PC-9 (cell line): ENCODE data around the gene IGLL5. TPM values are rescaled to one million over a fixed set of nuclear protein-coding genes. Genes with fewer than 3 reads are reported as not detected.

Source experiments
- BruUV-seq: library from RNA; stranded (reverse); fragments of 400-500 nt; replicated peaks from 2 replicates; lab custom pipeline; 2021; lab: Mats Ljungman, UMichigan
- CTCF ChIA-PET: fragments of 300-600 bp; sonication (Branson Sonifier 250); formaldehyde crosslinking; loops from one replicate; lab custom pipeline; 2022; ENCODE audit warnings: antibody characterized with exemption; lab: Charles Lee
- POLR2A ChIA-PET: fragments of 300-600 bp; sonication (Branson Sonifier 250); formaldehyde crosslinking; loops from one replicate; lab custom pipeline; 2022; ENCODE audit warnings: antibody characterized with exemption; ENCODE audit not compliant: unreplicated experiment; lab: Charles Lee
- DNase-seq, 2 experiments: peaks; one replicate each; pipeline versions ENCODE4 v3.0.0 to v3.0.0-alpha.2; 2015 to 2022; ENCODE audit warnings: mixed read lengths in 1 of 2
- H2AFZ ChIP-seq: fragments of 200-600 bp; sonication (generic); 2 replicates; pipeline ENCODE4 v1.8.1; 2017; ENCODE audit warnings: antibody characterized with exemption
- H3F3A ChIP-seq: fragments of 200-600 bp; sonication (generic); 2 replicates; pipeline ENCODE4 v1.8.1; 2017; ENCODE audit warnings: antibody characterized with exemption, mild to moderate bottlenecking, low read depth; ENCODE audit not compliant: insufficient read depth
- H3K27ac ChIP-seq: fragments of 200-600 bp; sonication (generic); 2 replicates; pipeline ENCODE4 v1.6.1; 2016; ENCODE audit warnings: mixed run types
- H3K27me3 ChIP-seq: fragments of 200-600 bp; sonication (generic); 2 replicates; pipeline ENCODE4 v1.6.1; 2016; ENCODE audit warnings: low read depth, mixed run types; ENCODE audit not compliant: insufficient read depth
- H3K36me3 ChIP-seq: fragments of 200-600 bp; sonication (generic); 2 replicates; pipeline ENCODE4 v1.6.1; 2016; ENCODE audit warnings: low read depth, mixed run types
- H3K4me1 ChIP-seq: fragments of 200-600 bp; sonication (generic); replicated peaks from 2 replicates; pipeline ENCODE4 v1.6.1; 2016; ENCODE audit warnings: mixed run types; ENCODE audit not compliant: insufficient read depth
- H3K4me2 ChIP-seq: fragments of 200-600 bp; sonication (generic); 2 replicates; pipeline ENCODE4 v1.6.1; 2017; ENCODE audit warnings: mixed run types
- H3K4me3 ChIP-seq: fragments of 200-600 bp; sonication (generic); 2 replicates; pipeline ENCODE4 v1.6.1; 2016; ENCODE audit warnings: mixed run types
- H3K79me2 ChIP-seq: fragments of 200-600 bp; sonication (generic); 2 replicates; pipeline ENCODE4 v1.6.1; 2017; ENCODE audit warnings: low read depth, mixed run types
- H3K9me2 ChIP-seq: fragments of 200-600 bp; sonication (generic); 2 replicates; pipeline ENCODE4 v1.8.1; 2017; ENCODE audit warnings: mild to moderate bottlenecking; ENCODE audit not compliant: insufficient read depth
- H3K9me3 ChIP-seq: fragments of 200-600 bp; sonication (generic); 2 replicates; pipeline ENCODE4 v1.8.1; 2016; ENCODE audit warnings: low read depth; ENCODE audit not compliant: insufficient read depth
- H4K20me1 ChIP-seq: fragments of 200-600 bp; sonication (generic); 2 replicates; pipeline ENCODE4 v1.8.1; 2017; ENCODE audit not compliant: insufficient read depth
- EZH2 ChIP-seq: fragments of 200-600 bp; sonication (generic); IDR thresholded peaks from 2 replicates; pipeline ENCODE4 v1.8.0; 2017; ENCODE audit warnings: antibody characterized with exemption, low read depth
- intact Hi-C: fragments of 100-400 bp; cut with micrococcal nuclease; formaldehyde crosslinking; loops from one replicate; pipeline ENCODE4 v1.10.0; 2022; ENCODE audit not compliant: unreplicated experiment
- total RNA-seq: library from RNA; stranded (reverse); gene quantifications from 2 replicates; pipeline ENCODE4 v1.2.3, GENCODE V29; 2021
- TF ChIP-seq, protein P1 (sequence below): fragments of 200-600 bp; sonication (generic); conservative IDR thresholded peaks from 2 replicates; pipeline ENCODE4 v1.6.1; 2017; ENCODE audit warnings: mixed run types, antibody characterized with exemption, mild to moderate bottlenecking, moderate library complexity

The IGLL5 gene
- total RNA-seq, 1 experiment from 2014 or later = not detected

DNA sequence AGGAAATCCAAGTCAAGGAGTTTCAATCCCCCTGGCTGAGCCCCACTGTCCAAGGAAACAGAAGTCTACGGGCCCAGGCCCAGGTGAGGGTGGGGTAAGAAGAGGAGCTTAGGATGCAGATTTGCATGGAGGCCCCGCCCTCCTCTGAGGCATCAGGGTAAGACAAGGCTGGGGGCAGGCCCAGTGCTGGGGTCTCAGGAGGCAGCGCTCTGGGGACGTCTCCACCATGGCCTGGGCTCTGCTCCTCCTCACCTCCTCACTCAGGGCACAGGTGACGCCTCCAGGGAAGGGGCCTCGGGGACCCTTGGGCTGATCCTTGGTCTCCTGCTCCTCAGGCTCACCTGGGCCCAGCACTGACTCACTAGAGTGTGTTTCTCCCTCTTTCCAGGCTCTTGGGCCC lies 31.3 kb upstream of the IGLL5 start:
- Histone ChIP-seq H3F3A (no peaks in the 10 kb centered on the region), H3K79me2 (no peaks in the 10 kb centered on the region), H3K4me1 (no peaks in the 10 kb centered on the region), H3K4me2 (no peak overlapping the region), H3K9me3 (no peaks in the 10 kb centered on the region), H2AFZ (no peak overlapping the region), H3K36me3 (no peaks in the 10 kb centered on the region), H3K27me3 (peaks cover 85% of the 10 kb centered on the region), H3K9me2 (no peaks in the 10 kb centered on the region), H4K20me1 (no peaks in the 10 kb centered on the region), H3K4me3 (no peak overlapping the region), H3K27ac (no peak overlapping the region)
- TF ChIP-seq, protein P1, sequence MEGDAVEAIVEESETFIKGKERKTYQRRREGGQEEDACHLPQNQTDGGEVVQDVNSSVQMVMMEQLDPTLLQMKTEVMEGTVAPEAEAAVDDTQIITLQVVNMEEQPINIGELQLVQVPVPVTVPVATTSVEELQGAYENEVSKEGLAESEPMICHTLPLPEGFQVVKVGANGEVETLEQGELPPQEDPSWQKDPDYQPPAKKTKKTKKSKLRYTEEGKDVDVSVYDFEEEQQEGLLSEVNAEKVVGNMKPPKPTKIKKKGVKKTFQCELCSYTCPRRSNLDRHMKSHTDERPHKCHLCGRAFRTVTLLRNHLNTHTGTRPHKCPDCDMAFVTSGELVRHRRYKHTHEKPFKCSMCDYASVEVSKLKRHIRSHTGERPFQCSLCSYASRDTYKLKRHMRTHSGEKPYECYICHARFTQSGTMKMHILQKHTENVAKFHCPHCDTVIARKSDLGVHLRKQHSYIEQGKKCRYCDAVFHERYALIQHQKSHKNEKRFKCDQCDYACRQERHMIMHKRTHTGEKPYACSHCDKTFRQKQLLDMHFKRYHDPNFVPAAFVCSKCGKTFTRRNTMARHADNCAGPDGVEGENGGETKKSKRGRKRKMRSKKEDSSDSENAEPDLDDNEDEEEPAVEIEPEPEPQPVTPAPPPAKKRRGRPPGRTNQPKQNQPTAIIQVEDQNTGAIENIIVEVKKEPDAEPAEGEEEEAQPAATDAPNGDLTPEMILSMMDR = no peak
- no peak for TF ChIP-seq EZH2
- CTCF ChIA-PET = no interaction called here
- BruUV-seq = no TSS peak
- no peak for DNase-seq
- intact Hi-C loops = no loop called here
- POLR2A ChIA-PET = no interaction called here

DNA sequence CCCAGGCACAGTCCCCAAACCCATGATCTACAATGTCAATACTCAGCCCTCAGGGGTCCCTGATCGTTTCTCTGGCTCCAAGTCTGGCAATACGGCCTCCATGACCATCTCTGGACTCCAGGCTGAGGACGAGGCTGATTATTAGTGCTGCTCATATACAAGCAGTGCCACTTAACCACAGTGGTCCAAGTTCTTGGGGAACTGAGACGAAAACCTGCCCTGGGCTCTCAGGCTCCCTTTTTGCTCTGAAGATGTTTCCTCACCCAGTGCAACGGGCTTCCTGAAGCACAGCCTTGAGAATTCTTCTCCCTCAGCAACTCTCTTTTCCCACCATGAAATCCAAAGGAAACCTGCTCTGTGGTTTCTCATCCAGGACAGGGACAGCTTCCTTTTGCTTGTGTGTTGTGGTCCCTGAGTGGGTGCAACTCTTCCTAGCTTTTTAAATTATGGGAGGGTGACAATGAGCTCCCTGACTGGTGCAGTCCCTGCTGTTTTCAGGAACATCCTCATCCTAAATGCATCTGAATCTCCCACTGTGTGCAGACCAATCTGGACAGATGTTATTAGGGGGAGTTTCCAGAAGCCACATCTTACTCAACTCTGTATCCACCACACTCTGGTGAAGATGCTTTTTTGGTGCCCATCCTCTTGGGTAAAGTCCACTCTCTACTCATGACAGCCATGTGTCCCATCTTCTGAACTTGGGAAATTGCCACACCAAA lies 30.6 kb upstream of the IGLL5 start:
- intact Hi-C loops = no loop called here
- Histone ChIP-seq H3K27ac (no peak overlapping the region), H3F3A (no peaks in the 10 kb centered on the region), H3K9me2 (no peaks in the 10 kb centered on the region), H3K9me3 (no peaks in the 10 kb centered on the region), H3K4me2 (no peak overlapping the region), H3K36me3 (no peaks in the 10 kb centered on the region), H3K79me2 (no peaks in the 10 kb centered on the region), H3K27me3 (peaks cover 82% of the 10 kb centered on the region), H3K4me3 (no peak overlapping the region), H2AFZ (no peak overlapping the region), H3K4me1 (no peaks in the 10 kb centered on the region), H4K20me1 (no peaks in the 10 kb centered on the region)
- TF ChIP-seq EZH2 = no peak
- TF ChIP-seq, protein P1 = no peak
- POLR2A ChIA-PET = no interaction called here
- no peak for DNase-seq
- CTCF ChIA-PET = no interaction called here
- no TSS peak for BruUV-seq

DNA sequence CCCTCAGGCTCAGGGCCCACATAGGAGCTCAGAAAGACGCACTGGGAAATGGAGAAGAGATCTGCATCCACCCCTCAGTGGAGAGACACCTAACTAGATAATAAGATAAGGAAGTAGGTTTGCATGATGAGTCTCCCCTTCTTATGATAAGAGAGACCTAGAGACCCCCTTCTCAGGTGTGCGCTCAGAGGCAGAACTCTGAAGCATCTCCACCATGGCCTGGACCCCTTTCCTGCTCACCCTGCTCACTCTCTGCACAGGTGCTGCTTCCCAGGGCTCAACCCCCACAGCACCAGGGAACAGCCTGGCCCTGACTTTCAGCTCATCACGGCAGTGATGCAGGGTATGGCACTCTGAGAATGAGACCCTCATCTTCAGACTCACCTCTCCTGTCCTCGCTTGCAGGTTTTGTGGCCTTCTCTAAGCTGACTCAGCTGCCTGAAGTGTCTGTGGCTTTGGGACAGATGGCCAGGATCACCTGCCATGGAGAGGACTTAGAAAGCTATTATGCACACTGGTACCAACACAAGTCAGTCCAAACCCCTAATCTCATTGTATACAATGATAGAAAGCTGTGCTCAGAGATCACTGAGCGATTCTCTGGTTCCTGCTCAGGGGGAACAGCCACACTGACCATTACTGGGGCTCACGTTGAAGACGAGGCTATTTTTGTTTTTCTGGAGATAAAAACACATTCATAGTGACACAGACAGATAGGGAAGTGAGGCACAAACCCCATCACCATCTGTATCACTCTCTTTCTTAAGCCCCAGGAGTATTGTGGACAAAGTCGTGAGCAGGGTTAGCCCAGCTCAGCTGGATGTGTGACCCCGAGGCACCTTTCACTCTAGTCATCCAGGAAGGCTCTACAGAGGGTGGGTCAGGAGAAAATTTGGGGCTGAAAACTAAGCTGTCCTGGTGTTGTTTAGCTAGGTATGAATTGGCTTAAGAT lies 29.7 kb upstream of the IGLL5 start:
- H3K4me3 ChIP-seq = no peak overlapping the region
- H2AFZ ChIP-seq = no peak overlapping the region
- no peak overlapping the region for H3K27ac ChIP-seq
- TF ChIP-seq, protein P1 = no peak
- no peak for TF ChIP-seq EZH2
- H3K9me3 ChIP-seq = no peaks in the 10 kb centered on the region
- intact Hi-C loops = no loop called here
- DNase-seq = no peak
- H3F3A ChIP-seq = no peaks in the 10 kb centered on the region
- no peak overlapping the region for H3K4me2 ChIP-seq
- H3K9me2 ChIP-seq = no peaks in the 10 kb centered on the region
- H3K27me3 ChIP-seq = peaks cover 73% of the 10 kb centered on the region
- H3K36me3 ChIP-seq = no peaks in the 10 kb centered on the region
- BruUV-seq = no TSS peak
- no peaks in the 10 kb centered on the region for H4K20me1 ChIP-seq
- CTCF ChIA-PET = no interaction called here
- POLR2A ChIA-PET = no interaction called here
- no peaks in the 10 kb centered on the region for H3K79me2 ChIP-seq
- H3K4me1 ChIP-seq = no peaks in the 10 kb centered on the region
